Mesodermal cell (in vitro differentiated cells): ENCODE measurements around the gene SLC14A1.
"Not testable (repeated sequence)": the region's sequence is repeated elsewhere in the genome, so short reads cannot be mapped to it uniquely, and the experiment has no call there.

Experiments used
- H3K27ac ChIP-seq: 2 replicates; pipeline ENCODE4 v1.7.0; 2013; ENCODE audit warnings: mild to moderate bottlenecking, low read depth, low read length, moderate library complexity; ENCODE audit not compliant: severe bottlenecking
- H3K36me3 ChIP-seq: 2 replicates; pipeline ENCODE4 v1.7.1; 2013; ENCODE audit warnings: mild to moderate bottlenecking, low read length, moderate library complexity; ENCODE audit not compliant: control insufficient read depth, insufficient read depth
- H3K4me1 ChIP-seq: one replicate; pipeline ENCODE4 v1.7.1; 2013; ENCODE audit warnings: mild to moderate bottlenecking, low read length; ENCODE audit not compliant: insufficient read depth, control insufficient read depth, poor library complexity, severe bottlenecking
- H3K4me3 ChIP-seq: 2 replicates; pipeline ENCODE4 v1.7.0; 2013; ENCODE audit warnings: low read length, control low read depth, mild to moderate bottlenecking; ENCODE audit not compliant: insufficient read depth, poor library complexity, severe bottlenecking; ENCODE audit errors: extremely low read depth
- H3K9me3 ChIP-seq: 2 replicates; pipeline ENCODE4 v1.7.1; 2013; ENCODE audit warnings: mild to moderate bottlenecking, low read length, moderate library complexity; ENCODE audit not compliant: control insufficient read depth
- WGBS, 2 experiments: methylation state at CpG; one replicate each; pipeline ENCODE4 v1.1.5; 2013; ENCODE audit warnings: missing lambda C conversion rate in 2 of 2; ENCODE audit not compliant: insufficient coverage in 2 of 2; 5-methylcytosine and 5-hydroxymethylcytosine counted together

SLC14A1 gene

DNA sequence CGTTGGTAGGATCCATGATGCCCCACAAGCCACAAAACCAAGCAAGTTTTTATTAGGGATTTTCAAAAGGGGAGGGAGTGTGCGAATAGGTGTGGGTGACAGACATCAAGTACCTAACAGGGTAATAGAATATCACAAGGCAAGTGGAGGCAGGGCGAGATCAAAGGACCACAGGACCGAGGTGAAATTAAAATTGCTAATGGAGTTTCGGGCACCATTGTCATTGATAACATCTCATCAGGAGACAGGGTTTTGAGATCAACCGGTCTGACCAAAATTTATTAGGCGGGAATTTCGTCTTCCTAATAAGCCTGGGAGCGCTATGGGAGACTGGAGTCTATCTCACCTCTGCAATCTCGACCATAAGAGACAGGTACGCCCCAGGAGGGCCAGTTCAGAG lies 33.7 kb downstream of the SLC14A1 start:
- not testable (repeated sequence) for H3K36me3 ChIP-seq, H3K9me3 ChIP-seq, H3K4me3 ChIP-seq, H3K4me1 ChIP-seq, H3K27ac ChIP-seq
- 43 to 50% methylated on average over 6 to 7 of the region's 11 CpGs for WGBS, 2 experiments

- Histone ChIP-seq H3K4me1 (peaks cover 21% of the 10 kb centered on the region), H3K27ac (no peak overlapping the region), H3K36me3 (no peaks in the 10 kb centered on the region), H3K9me3 (no peaks in the 10 kb centered on the region), H3K4me3 (no peak overlapping the region)
- WGBS, 2 experiments = 15 to 25% methylated on average over 2 to 3 of the region's 5 CpGs
Measured at GRCh38 chr18:45760462-45761036, 36.6 kb downstream of the SLC14A1 start.

DNA sequence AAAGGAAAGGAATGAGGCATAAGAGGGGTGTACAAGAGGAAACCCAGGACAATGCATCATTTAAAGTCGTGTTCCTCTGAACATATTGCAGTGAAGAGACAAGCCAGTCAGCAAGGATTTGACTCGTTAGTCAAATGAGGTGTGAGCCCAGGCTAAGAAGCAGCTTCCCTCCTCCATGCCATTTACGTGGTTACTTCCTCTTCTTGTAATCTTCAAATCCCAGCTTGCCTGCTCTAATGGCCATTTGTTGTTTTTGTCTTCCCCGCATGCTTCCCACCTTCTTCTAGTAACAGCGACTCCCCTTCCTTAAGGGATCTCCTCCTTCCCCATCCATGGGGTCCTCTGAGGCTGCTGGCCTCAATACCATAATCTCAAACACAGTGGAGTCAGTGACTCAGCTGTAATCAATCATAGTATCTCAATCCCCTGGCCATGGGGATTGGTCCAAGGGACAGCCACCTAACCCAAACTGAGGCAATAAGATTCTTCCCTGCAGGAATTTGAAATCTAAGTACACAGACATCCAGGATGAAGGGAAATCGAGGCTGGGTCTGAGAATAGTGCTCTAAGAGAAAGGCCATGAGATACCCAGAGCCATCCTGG lies 37.6 kb downstream of the SLC14A1 start:
- H3K9me3 ChIP-seq = no peaks in the 10 kb centered on the region
- no peaks in the 10 kb centered on the region for H3K36me3 ChIP-seq
- peaks cover 21% of the 10 kb centered on the region for H3K4me1 ChIP-seq
- no peak overlapping the region for H3K4me3 ChIP-seq
- H3K27ac ChIP-seq = no peak overlapping the region
- 42 to 69% methylated on average over 4 to 5 of the region's 6 CpGs for WGBS, 2 experiments

- no peak overlapping the region for H3K4me3 ChIP-seq
- no peak overlapping the region for H3K27ac ChIP-seq
- H3K9me3 ChIP-seq = no peaks in the 10 kb centered on the region
- WGBS, 2 experiments = 89 to 90% methylated on average over 2 of the region's 3 CpGs
- peaks cover 21% of the 10 kb centered on the region for H3K4me1 ChIP-seq
- H3K36me3 ChIP-seq = no peaks in the 10 kb centered on the region
Measured at GRCh38 chr18:45764000-45764686, 40.2 kb downstream of the SLC14A1 start.

GRCh38 chr18:45765796-45766195 lies 41.8 kb downstream of the SLC14A1 start:
- Histone ChIP-seq H3K4me3 (no peak overlapping the region), H3K27ac (no peak overlapping the region), H3K36me3 (no peaks in the 10 kb centered on the region), H3K4me1 (peaks cover 13% of the 10 kb centered on the region), H3K9me3 (no peaks in the 10 kb centered on the region)
- 71 to 93% methylated on average over 1 to 2 of the region's 2 CpGs for WGBS, 2 experiments

GRCh38 chr18:45771587-45772480 lies 47.9 kb downstream of the SLC14A1 start:
- WGBS, 2 experiments = 96 to 100% methylated on average over 1 to 3 of the region's 8 CpGs
- H3K27ac ChIP-seq = no peak overlapping the region
- H3K4me3 ChIP-seq = no peak overlapping the region

DNA sequence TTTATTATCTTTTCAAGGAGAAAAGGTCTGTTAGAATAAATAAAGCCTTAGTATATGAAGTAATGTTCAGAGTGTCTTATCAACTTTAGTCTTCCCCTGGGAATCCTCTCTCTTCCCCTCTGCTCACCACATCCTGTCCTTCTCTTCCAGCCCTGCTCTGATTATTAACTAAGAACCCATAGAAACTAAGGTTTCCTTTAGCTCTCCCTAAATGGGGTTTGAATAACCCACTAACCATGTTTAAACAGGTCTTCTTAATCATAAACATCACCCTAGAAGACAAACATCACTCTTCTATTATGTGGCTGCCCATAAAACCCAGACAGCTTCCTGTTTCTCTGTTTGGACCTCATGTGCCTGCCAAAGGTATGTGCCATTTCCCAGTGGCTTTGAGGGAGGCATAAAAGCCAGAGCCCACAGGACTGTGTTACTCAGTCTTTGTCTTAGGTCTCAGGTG lies 50.1 kb downstream of the SLC14A1 start:
- no peak overlapping the region for H3K4me3 ChIP-seq
- no peaks in the 10 kb centered on the region for H3K36me3 ChIP-seq
- no peak overlapping the region for H3K27ac ChIP-seq
- H3K9me3 ChIP-seq = no peaks in the 10 kb centered on the region
- H3K4me1 ChIP-seq = no peaks in the 10 kb centered on the region

More at GRCh38 chr18:45771587-45772480, 47.9 kb downstream of the SLC14A1 start:
- no peaks in the 10 kb centered on the region for H3K36me3 ChIP-seq
- no peaks in the 10 kb centered on the region for H3K9me3 ChIP-seq
- no peaks in the 10 kb centered on the region for H3K4me1 ChIP-seq

DNA sequence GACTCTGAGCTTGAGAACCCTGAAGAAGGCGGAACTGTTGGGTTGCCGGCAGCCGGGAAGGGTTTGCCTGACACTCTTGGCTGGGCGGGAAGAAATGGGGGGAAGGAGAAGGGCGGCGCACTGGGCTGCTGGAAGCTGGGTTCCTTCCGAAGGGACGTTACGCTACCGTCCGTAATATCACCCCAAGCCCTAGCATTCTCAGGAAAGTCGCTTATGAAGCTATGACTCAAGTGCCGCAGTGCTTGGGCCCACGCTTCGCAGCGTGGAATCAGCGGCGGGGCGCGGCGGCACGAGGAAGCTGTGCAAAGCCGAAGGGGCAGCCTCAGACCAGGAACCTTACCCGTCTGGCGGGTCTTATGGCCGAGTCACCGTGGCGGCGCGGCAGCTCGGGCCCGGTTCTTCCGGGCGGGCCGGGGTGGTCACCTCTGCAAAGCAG lies 51.3 kb downstream of the SLC14A1 start:
- Histone ChIP-seq H3K36me3 (no peaks in the 10 kb centered on the region), H3K27ac (peak overlapping the region; percentile 45), H3K9me3 (no peaks in the 10 kb centered on the region), H3K4me1 (no peaks in the 10 kb centered on the region), H3K4me3 (peak overlapping the region; percentile 40)
- WGBS, 2 experiments = 38 to 52% methylated on average over 27 to 30 of the region's 35 CpGs

GRCh38 chr18:45775743-45776142 lies 51.8 kb downstream of the SLC14A1 start:
- H3K9me3 ChIP-seq = no peaks in the 10 kb centered on the region
- peak overlapping the region; percentile 40 for H3K4me3 ChIP-seq
- H3K36me3 ChIP-seq = no peaks in the 10 kb centered on the region
- WGBS, 2 experiments = 81 to 92% methylated on average over 6 of the region's 8 CpGs
- H3K4me1 ChIP-seq = peaks cover 4% of the 10 kb centered on the region
- H3K27ac ChIP-seq = peak overlapping the region; percentile 45

DNA sequence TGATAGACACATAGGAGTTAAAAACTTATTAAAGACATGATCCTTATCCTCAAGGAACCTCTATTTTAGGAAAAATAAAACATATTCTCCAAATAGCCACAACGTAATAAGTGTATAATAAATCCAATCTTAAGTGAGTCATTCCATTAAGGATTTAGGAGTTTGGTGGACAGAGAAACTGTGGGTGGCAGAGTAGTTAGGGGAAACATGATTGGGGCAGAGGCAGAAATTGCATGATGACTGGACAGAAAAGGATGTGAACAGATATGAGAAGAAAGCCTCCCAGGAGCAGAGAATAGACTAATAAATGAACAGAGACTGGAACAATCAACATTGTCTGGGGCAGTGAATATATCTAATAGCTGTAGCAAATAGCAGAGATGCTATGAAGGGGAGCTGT lies 53.4 kb downstream of the SLC14A1 start:
- WGBS, 2 experiments = no CpG with 5 or more reads among the region's 1 CpG
- no peak overlapping the region for H3K4me3 ChIP-seq
- H3K27ac ChIP-seq = no peak overlapping the region
- H3K36me3 ChIP-seq = no peaks in the 10 kb centered on the region
- H3K9me3 ChIP-seq = no peaks in the 10 kb centered on the region
- peaks cover 4% of the 10 kb centered on the region for H3K4me1 ChIP-seq
